Right lobe of liver (tissue), 6 donors: ENCODE measurements around the gene SCGB1D2. TPM values are rescaled to one million over a fixed set of nuclear protein-coding genes. Genes with fewer than 3 reads are reported as not detected.

Experiments
- ATAC-seq, 4 donors: fragments of 200-7000 bp; cut with Tn5 transposase; one replicate each; pipeline ENCODE4 v1.9.1; 2020; ENCODE audit warnings: mild to moderate bottlenecking in 4 of 4, moderate library complexity in 4 of 4
- DNase-seq, 3 donors: peaks; one replicate each; pipeline ENCODE4 v3.0.0-alpha.2; 2020
- H3K27ac ChIP-seq, 3 donors: fragments of 200-600 bp; one replicate each; pipeline ENCODE4 v1.8.0; 2022
- H3K27me3 ChIP-seq, 2 donors: fragments of 200-600 bp; one replicate each; pipeline ENCODE4 v1.8.0; 2022
- H3K36me3 ChIP-seq, 4 donors: fragments of 200-600 bp; sonication (generic) in 1 of 4; one replicate each; pipeline versions ENCODE4 v1.5.1 to v1.8.0; 2017 to 2022; ENCODE audit warnings: control low read depth in 1 of 4
- H3K4me1 ChIP-seq, 4 donors: fragments of 200-600 bp; sonication (generic) in 1 of 4; one replicate each; pipeline versions ENCODE4 v1.5.1 to v1.8.0; 2017 to 2022; ENCODE audit warnings: control low read depth in 1 of 4
- H3K4me3 ChIP-seq, 3 donors: fragments of 200-600 bp; one replicate each; pipeline ENCODE4 v1.8.0; 2022
- H3K9me3 ChIP-seq, 4 donors: fragments of 200-600 bp; sonication (generic) in 1 of 4; one replicate each; pipeline versions ENCODE4 v1.5.1 to v1.8.0; 2017 to 2022; ENCODE audit warnings: control low read depth in 1 of 4
- CTCF ChIP-seq, 4 donors: fragments of 200-600 bp in 3 of 4; fragments of 450-650 bp in 1 of 4; IDR thresholded peaks; one replicate each; pipeline versions ENCODE4 v1.5.1 to v1.8.0; 2016 to 2022; ENCODE audit warnings: antibody characterized with exemption in 4 of 4, mild to moderate bottlenecking in 2 of 4
- POLR2A ChIP-seq: fragments of 450-650 bp; IDR thresholded peaks from one replicate; pipeline ENCODE4 v1.6.1; 2017; ENCODE audit warnings: antibody characterized with exemption, mild to moderate bottlenecking
- WGBS: methylation state at CpG from one replicate; pipeline ENCODE4 v1.1.6; 2018; ENCODE audit warnings: low coverage, low lambda C conversion rate; ENCODE audit not compliant: insufficient coverage; ENCODE audit errors: missing lambda C conversion rate; 5-methylcytosine and 5-hydroxymethylcytosine counted together
- intact Hi-C, 2 donors: fragments of 100-400 bp; cut with DNase I; formaldehyde crosslinking; loops; one replicate each; pipeline versions ENCODE4 v1.11.2 to v1.14.1; 2022
- total RNA-seq, 6 experiments: library from RNA; depleted of rRNA in 2 of 6; stranded (reverse); fragments of >200 nt in 2 of 6; fragmentation: NEBNext Ultra II Directional in 3 of 6; extraction: Animal tissue kit (Norgen Biotek cat#: 25700) in 3 of 6; gene quantifications; one replicate each; pipeline versions ENCODE4 v1.1.0 to v1.2.4, GENCODE V29; 2016 to 2023
- donor health status: DM: no; HTN: yes; CAD: no.
- donor health status: DM: no; HTN: no; CAD: no.
- donor health status: DM: no; HTN: no; CAD: no.
- donor health status: DM: no; HTN: yes; CAD: no.
- donor health status: DM: no; HTN: yes; CAD: no.

SCGB1D2 gene
- total RNA-seq, 6 experiments from 2014 or later = not detected

GRCh38 chr11:62237499-62237898, 4.5 kb upstream of the SCGB1D2 start:
- H3K4me3 ChIP-seq = no peak overlapping the region
- H3K36me3 ChIP-seq = no peaks in the 10 kb centered on the region
- H3K27ac ChIP-seq = no peak overlapping the region
- TF ChIP-seq POLR2A (no peak), CTCF (IDR thresholded peaks at IDR 0.05) (no peak)
- no peaks in the 10 kb centered on the region for H3K4me1 ChIP-seq
- no peak for ATAC-seq
- no peaks in the 10 kb centered on the region for H3K27me3 ChIP-seq
- WGBS = 61% methylated on average over 3 of the region's 4 CpGs
- intact Hi-C loops = no loop called here
- no peaks in the 10 kb centered on the region for H3K9me3 ChIP-seq
- DNase-seq = no peak

DNA sequence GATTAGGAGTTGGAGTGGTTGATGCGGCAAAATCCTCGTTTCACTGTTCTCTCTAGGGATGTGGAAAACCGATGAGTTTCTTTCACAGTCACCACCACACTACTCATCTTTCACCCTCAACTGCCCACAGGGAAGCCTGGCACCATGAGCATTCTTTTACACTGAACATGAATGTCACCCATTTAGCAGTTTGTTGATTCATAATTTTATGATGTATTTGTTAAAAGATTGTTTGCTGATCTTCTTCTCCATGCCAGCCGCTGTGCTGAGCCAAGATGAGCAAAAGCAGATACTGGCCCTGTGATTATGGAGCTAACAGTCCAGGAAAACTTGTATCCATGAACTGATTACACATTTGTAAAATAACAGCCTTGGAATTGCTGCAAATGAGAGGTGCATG, 3.9 kb upstream of the SCGB1D2 start:
- WGBS = 31% methylated on average over 3 of the region's 4 CpGs
- intact Hi-C loops = no loop called here
- H3K27me3 ChIP-seq = no peaks in the 10 kb centered on the region
- ATAC-seq (no peak), DNase-seq (no peak)
- H3K27ac ChIP-seq = no peak overlapping the region
- TF ChIP-seq CTCF (IDR thresholded peaks at IDR 0.05) (no peak), POLR2A (no peak)
- H3K4me3 ChIP-seq = no peak overlapping the region
- H3K36me3 ChIP-seq = no peaks in the 10 kb centered on the region
- H3K4me1 ChIP-seq = no peaks in the 10 kb centered on the region
- no peaks in the 10 kb centered on the region for H3K9me3 ChIP-seq

GRCh38 chr11:62241095-62241494, 944 bp upstream of the SCGB1D2 start:
- no peaks in the 10 kb centered on the region for H3K27me3 ChIP-seq
- H3K36me3 ChIP-seq = no peaks in the 10 kb centered on the region
- intact Hi-C loops = no loop called here
- no peak for TF ChIP-seq CTCF (IDR thresholded peaks at IDR 0.05)
- TF ChIP-seq POLR2A = no peak
- 78% methylated on average over 3 of the region's 3 CpGs for WGBS
- no peak for DNase-seq
- no peaks in the 10 kb centered on the region for H3K9me3 ChIP-seq
- no peak overlapping the region for H3K4me3 ChIP-seq
- no peaks in the 10 kb centered on the region for H3K4me1 ChIP-seq
- no peak overlapping the region for H3K27ac ChIP-seq
- no peak for ATAC-seq

DNA sequence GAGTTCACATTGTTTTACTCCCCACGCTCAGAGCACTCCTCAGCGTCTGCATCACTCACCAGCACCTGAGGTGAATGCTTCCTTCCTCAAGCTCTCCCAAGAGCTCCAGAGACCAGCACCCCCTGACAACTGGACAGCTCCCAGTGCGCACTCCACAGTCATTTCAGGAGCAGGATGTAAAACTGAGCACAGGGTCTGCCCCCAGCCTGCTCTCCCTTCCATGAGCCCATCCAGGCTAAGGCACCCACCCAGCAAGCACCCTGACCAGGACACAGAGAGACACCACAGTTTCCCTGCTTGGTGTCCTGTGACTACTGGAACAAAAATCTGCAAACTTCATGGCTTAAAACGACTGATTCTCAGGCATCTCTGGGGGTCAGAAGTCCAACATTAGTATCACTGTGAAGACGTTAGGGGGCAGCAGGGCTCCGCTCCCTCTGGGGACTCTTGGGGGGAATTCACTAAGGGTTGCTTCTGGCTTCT, 3.3 kb downstream of the SCGB1D2 start:
- Histone ChIP-seq H3K9me3 (no peaks in the 10 kb centered on the region), H3K4me3 (no peak overlapping the region), H3K27me3 (no peaks in the 10 kb centered on the region), H3K36me3 (no peaks in the 10 kb centered on the region), H3K27ac (no peak overlapping the region), H3K4me1 (no peaks in the 10 kb centered on the region)
- peak in 3 of 4 donors; percentile 14 to 45 (median 30) for ATAC-seq
- no peak for TF ChIP-seq POLR2A
- no peak for TF ChIP-seq CTCF (IDR thresholded peaks at IDR 0.05)
- intact Hi-C loops = no loop called here
- DNase-seq = no peak
- WGBS = 18% methylated on average over 5 of the region's 6 CpGs

GRCh38 chr11:62251698-62252097, 9.7 kb downstream of the SCGB1D2 start:
- H3K9me3 ChIP-seq = peaks cover 0 to 7% (median 3%) of the 10 kb centered on the region in 4 donors
- intact Hi-C loops = no loop called here
- H3K27me3 ChIP-seq = no peaks in the 10 kb centered on the region
- no peak for DNase-seq
- H3K27ac ChIP-seq = no peak overlapping the region
- WGBS = 40% methylated on average over 3 of the region's 4 CpGs
- no peak overlapping the region for H3K4me3 ChIP-seq
- H3K36me3 ChIP-seq = no peaks in the 10 kb centered on the region
- no peak for TF ChIP-seq CTCF (IDR thresholded peaks at IDR 0.05)
- ATAC-seq = no peak
- no peaks in the 10 kb centered on the region for H3K4me1 ChIP-seq
